H7 (cell line): ENCODE results near the gene TMC5. TPM values are rescaled to one million over a fixed set of nuclear protein-coding genes. Genes with fewer than 3 reads are reported as not detected.
A peak's percentile ranks its signal among the peaks of the same experiment; 100 is the strongest.

Source experiments
- DNase-seq: peaks from one replicate; pipeline ENCODE4 v3.0.0; 2012
- H3K27me3 ChIP-seq: 2 replicates; pipeline ENCODE4 v1.6.0; 2011; ENCODE audit warnings: mild to moderate bottlenecking, low read length; ENCODE audit not compliant: control insufficient read depth, insufficient read depth
- H3K36me3 ChIP-seq: replicated peaks from 2 replicates; pipeline ENCODE4 v1.5.1; 2011; ENCODE audit warnings: low read length; ENCODE audit not compliant: control insufficient read depth, insufficient read depth
- H3K4me3 ChIP-seq: 2 replicates; pipeline ENCODE4 v1.5.1; 2011; ENCODE audit warnings: low read depth, mild to moderate bottlenecking, control low read depth, low read length, moderate library complexity; ENCODE audit not compliant: insufficient read depth
- total RNA-seq: library from RNA; depleted of rRNA; stranded (reverse); fragments of >200 nt; shearing (Covaris generic); gene quantifications from 2 replicates; pipeline ENCODE4 v1.2.3, GENCODE V29; 2014

TMC5 gene
- total RNA-seq, 1 experiment from 2014 or later, result 1.0 TPM

GRCh38 chr16:19520861-19521331 is 103.2 kb downstream of the TMC5 start:
- Histone ChIP-seq H3K27me3 (no peaks in the 10 kb centered on the region), H3K4me3 (peak overlapping the region; percentile 86), H3K36me3 (no peaks in the 10 kb centered on the region; the same call in none of the 2 replicates)
- DNase-seq, result no peak

GRCh38 chr16:19521471-19522396 is 104.1 kb downstream of the TMC5 start, which contains the start of gene GDE1:
TSS of gene GDE1 (minus strand) at chr16:19522098. CDS start at chr16:19521964, 134 bp downstream.
- Histone ChIP-seq H3K4me3 (peak within 1 kb of the TSS; percentile 86), H3K36me3 (no peaks in the 10 kb centered on the region; the same call in none of the 2 replicates), H3K27me3 (no peaks in the 10 kb centered on the region)
- DNase-seq, result peak; percentile 96

GRCh38 chr16:19522397-19522732 is 104.7 kb downstream of the TMC5 start:
- Histone ChIP-seq H3K36me3 (no peaks in the 10 kb centered on the region; the same call in none of the 2 replicates), H3K27me3 (no peaks in the 10 kb centered on the region), H3K4me3 (no peak overlapping the region; the same call in 1 of the 2 replicates)
- no peak for DNase-seq

- H3K4me3 ChIP-seq, result no peak overlapping the region
- H3K27me3 ChIP-seq, result no peaks in the 10 kb centered on the region
- DNase-seq, result no peak
- H3K36me3 ChIP-seq, result no peaks in the 10 kb centered on the region; the same call in none of the 2 replicates
Observed at GRCh38 chr16:19522760-19523159, 105.1 kb downstream of the TMC5 start.

- H3K27me3 ChIP-seq, result no peaks in the 10 kb centered on the region
- H3K36me3 ChIP-seq, result no peaks in the 10 kb centered on the region; the same call in none of the 2 replicates
- DNase-seq, result no peak
- no peak overlapping the region for H3K4me3 ChIP-seq
Observed at GRCh38 chr16:19523184-19523558, 105.5 kb downstream of the TMC5 start.

- H3K36me3 ChIP-seq, result peaks cover 2% of the 10 kb centered on the region
- peak within 1 kb of the TSS; percentile 79 for H3K4me3 ChIP-seq
- no peaks in the 10 kb centered on the region for H3K27me3 ChIP-seq
- DNase-seq, result peak; percentile 90
Observed at GRCh38 chr16:19523559-19524355, 106.1 kb downstream of the TMC5 start, which contains the start of gene CCP110. TSS of gene CCP110 (plus strand) at chr16:19523942. CDS start at chr16:19527882, 3,940 bp downstream.

- no peaks in the 10 kb centered on the region for H3K27me3 ChIP-seq
- DNase-seq, result no peak
- peaks cover 2% of the 10 kb centered on the region for H3K36me3 ChIP-seq
- peak overlapping the region; percentile 79 for H3K4me3 ChIP-seq
Observed at GRCh38 chr16:19524356-19524615, 106.6 kb downstream of the TMC5 start.

GRCh38 chr16:19524616-19525384 is 107.1 kb downstream of the TMC5 start:
- DNase-seq, result peak; percentile 30
- H3K4me3 ChIP-seq, result peak overlapping the region; percentile 79

GRCh38 chr16:19525385-19525723 is 107.7 kb downstream of the TMC5 start:
- H3K36me3 ChIP-seq, result peaks cover 2% of the 10 kb centered on the region
- no peak for DNase-seq
- no peaks in the 10 kb centered on the region for H3K27me3 ChIP-seq
- H3K4me3 ChIP-seq, result peak overlapping the region; percentile 79

More at GRCh38 chr16:19524616-19525384, 107.1 kb downstream of the TMC5 start:
- no peaks in the 10 kb centered on the region for H3K27me3 ChIP-seq
- peaks cover 2% of the 10 kb centered on the region for H3K36me3 ChIP-seq

- H3K4me3 ChIP-seq, result no peak overlapping the region
- peaks cover 2% of the 10 kb centered on the region for H3K36me3 ChIP-seq
Observed at GRCh38 chr16:19527161-19527560, 109.5 kb downstream of the TMC5 start.

GRCh38 chr16:19528666-19529065 is 111.0 kb downstream of the TMC5 start:
- DNase-seq, result no peak
- Histone ChIP-seq H3K36me3 (peaks cover 2% of the 10 kb centered on the region), H3K27me3 (no peaks in the 10 kb centered on the region), H3K4me3 (no peak overlapping the region)

More at GRCh38 chr16:19527161-19527560, 109.5 kb downstream of the TMC5 start:
- H3K27me3 ChIP-seq, result no peaks in the 10 kb centered on the region
- DNase-seq, result no peak

- DNase-seq, result no peak
- Histone ChIP-seq H3K36me3 (peaks cover 3% of the 10 kb centered on the region), H3K4me3 (no peak overlapping the region), H3K27me3 (no peaks in the 10 kb centered on the region)
Observed at GRCh38 chr16:19532601-19533000, 114.9 kb downstream of the TMC5 start.

GRCh38 chr16:19540241-19540970 is 122.7 kb downstream of the TMC5 start:
- Histone ChIP-seq H3K27me3 (no peaks in the 10 kb centered on the region), H3K36me3 (peaks cover 3% of the 10 kb centered on the region), H3K4me3 (no peak overlapping the region)
- DNase-seq, result no peak
